ENCODE measurements around the gene TUBB2A.
"Not testable (repeated sequence)": the region's sequence is repeated elsewhere in the genome, so short reads cannot be mapped to it uniquely, and the experiment has no call there.

DNA sequence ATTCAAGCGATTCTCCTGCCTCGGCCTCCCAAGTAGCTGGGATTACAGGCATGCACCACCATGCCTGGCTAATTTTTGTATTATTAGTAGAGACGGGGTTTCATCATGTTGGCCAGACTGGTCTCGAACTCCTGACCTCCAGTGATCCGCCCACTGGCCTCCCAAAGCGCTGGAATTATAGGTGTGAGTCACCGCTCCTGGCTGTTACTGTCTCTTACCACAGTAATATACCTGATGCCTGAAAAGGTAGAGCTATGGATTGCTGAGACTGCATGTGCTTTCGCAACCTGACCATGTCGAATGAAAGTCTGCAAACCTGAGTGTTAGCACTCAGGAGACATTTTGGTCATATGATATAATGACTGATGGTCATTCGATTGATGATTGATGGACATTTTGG lies 31.8 kb upstream of the TUBB2A start:
- TF ChIP-seq SUZ12 (IDR thresholded peaks at IDR 0.05; ENCODE audit: extremely low read depth, insufficient read depth, insufficient read length); YY1 (IDR thresholded peaks at IDR 0.05; ENCODE audit: insufficient read depth, insufficient read length); ZNF274 (IDR thresholded peaks at IDR 0.05; ENCODE audit: low read depth, low read length): not testable (repeated sequence)

Data from NT2/D1 (cell line).